HG03066 (cell line): ENCODE data around the gene PRPS1.
"Not testable (repeated sequence)": the region's sequence is repeated elsewhere in the genome, so short reads cannot be mapped to it uniquely, and the experiment has no call there.

ENCODE experiments used
- ATAC-seq: cut with Tn5 transposase; IDR thresholded peaks from one replicate; pipeline ENCODE4 v1.9.1; 2021; ENCODE audit warnings: low read depth; ENCODE audit not compliant: unreplicated experiment

Gene PRPS1

GRCh38 chrX:107627838-107628661, at the start of gene PRPS1:
Gene PRPS1 (plus strand): TSS chrX:107628510. CDS start chrX:107628629, 119 bp downstream.
- ATAC-seq: peak; percentile 98

DNA sequence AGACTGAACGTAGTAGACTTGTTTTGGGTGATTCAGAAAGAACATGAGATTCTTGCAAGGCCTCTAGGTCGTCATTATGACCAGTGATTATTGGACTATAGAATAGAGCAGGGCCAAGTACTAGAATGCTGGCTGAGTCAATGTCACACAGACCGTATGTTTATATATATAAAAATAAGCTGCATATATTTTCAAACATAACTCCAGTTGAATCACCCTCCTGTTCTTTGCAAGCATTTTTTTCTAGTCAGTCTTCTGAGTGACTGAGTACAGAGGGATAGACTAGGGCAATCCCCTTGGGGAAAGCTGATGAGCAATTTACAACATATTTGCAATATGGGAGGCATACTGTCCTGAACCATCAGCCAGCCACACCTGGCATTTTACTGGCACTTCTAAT, 48.4 kb upstream of the PRPS1 start:
- ATAC-seq: no peak

DNA sequence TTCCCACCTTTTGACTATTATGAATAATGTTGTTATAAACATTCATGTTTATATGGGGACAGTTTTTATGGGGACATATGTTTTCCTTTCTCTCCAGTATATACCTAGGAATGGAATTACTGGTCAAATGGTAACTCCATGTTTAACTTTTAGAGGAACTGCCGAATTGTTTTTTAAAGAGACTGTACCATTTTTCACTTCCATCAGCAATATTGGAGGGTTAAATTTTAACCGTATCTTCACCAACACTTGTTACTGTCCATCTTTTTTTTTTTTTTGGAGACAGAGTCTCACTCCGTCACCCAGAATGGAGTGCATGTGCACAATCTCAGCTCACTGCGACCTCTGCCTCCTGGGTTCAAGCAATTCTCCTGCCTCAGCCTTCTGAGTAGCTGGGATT, 46.4 kb upstream of the PRPS1 start:
- ATAC-seq: no peak

DNA sequence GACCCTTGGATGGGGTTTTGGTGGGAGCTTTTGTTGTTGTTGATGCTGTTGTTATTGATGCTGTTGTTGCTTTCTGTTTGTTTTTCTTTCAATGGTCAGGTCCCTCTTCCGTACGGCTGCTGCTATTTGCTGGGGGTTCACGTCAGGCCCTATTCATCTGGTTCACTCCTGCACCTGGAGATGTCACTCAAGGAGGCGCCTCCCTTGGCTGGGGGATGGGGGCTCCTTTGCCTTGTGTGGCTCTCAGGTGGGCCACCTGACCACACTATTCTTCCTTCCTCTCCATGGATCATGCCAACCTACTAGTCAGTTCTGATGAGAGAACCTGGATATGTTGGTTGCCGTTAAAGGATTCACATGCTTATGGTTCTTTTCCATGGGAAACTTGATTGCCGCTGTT, 39.1 kb upstream of the PRPS1 start:
- ATAC-seq: no peak

GRCh38 chrX:107596651-107597050, 31.7 kb upstream of the PRPS1 start:
- ATAC-seq: no peak

GRCh38 chrX:107597264-107597663, 31.0 kb upstream of the PRPS1 start:
- ATAC-seq: no peak

GRCh38 chrX:107597791-107598190, 30.5 kb upstream of the PRPS1 start:
- no peak for ATAC-seq

DNA sequence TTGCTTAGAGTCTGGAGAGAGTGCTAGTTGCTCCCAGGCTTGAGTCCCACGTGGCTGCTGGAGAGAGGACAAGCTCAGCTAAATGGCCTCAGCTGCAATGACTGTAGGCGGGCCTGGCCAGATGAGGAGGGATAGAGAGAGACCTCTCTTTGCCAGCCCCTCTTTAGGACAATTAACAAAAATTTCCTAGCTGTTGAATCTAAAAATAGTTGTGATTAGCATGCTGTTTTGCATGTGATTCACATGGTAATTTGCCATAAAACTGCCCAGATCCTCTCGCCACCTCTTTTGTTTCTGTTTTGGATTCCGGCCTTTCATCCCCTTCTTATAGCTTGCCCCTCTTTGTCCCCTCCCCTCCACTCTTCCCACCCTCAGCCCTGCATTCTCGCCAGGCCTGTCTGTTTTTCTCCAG, 28.9 kb upstream of the PRPS1 start:
- ATAC-seq: no peak

DNA sequence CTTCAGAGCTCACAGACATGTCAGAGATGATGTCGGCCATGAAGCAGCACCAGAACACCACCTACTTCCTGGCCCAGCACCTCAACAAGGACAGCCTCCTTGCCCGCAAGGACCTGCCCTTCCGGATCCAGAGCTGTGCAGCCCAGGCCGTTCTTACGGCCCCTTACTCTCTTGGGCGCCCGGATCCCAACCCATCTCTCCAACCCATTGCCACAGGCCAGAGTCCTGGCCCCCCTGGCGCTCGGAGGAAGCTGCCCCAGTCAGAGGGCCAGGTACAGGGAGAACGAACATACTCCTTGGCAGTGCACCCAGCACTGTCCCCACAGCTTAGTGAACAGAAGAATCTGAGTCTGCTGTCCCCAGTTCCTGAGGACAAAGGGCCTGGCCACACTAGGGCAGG, 27.9 kb upstream of the PRPS1 start:
- ATAC-seq: no peak

DNA sequence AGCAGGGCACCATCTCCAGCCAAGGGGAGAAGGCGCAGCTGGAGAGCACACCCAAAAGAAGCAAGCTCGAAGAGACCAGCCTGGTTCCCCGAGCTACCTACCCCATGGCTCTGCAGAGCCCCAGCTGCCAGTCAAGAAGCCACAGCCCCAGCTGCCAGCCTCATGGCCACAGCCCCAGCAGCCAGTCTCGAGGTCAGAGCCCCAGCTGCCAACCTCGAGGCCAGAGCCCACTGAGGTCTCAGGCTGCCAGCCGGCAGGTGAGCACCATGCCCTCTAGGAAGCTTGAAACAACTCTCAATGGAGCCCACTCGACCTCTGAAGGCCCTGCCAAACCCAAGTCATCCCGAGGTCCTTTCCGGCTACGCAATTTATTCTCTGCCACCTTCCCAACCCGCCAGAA, 27.0 kb upstream of the PRPS1 start:
- ATAC-seq: no peak

DNA sequence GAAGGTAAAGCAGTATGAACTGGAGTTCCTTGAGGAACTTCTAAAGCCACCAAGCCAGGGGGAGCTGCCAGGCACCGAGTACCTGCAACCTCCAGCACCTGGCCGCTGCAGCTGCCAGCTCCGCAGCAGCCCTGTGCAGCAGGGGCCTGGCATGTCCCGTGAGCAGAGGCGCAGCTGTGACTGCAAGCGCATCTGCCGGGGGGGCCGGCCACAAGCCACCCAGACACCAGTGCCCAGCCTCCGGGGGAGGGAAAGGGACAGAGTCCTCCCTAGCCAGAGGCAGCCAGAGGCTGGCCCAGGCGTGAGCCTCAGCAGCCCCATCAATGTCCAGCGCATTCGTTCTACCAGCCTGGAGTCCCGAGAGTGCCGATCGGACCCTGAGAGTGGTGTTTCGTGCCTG, 26.6 kb upstream of the PRPS1 start:
- no peak for ATAC-seq

- no peak for ATAC-seq
Measured at GRCh38 chrX:107602694-107603239, 25.5 kb upstream of the PRPS1 start.

GRCh38 chrX:107603429-107604159, 24.7 kb upstream of the PRPS1 start:
- no peak for ATAC-seq

GRCh38 chrX:107609061-107609460, 19.2 kb upstream of the PRPS1 start:
- not testable (repeated sequence) for ATAC-seq

- no peak for ATAC-seq
Measured at GRCh38 chrX:107610667-107611066, 17.6 kb upstream of the PRPS1 start.

DNA sequence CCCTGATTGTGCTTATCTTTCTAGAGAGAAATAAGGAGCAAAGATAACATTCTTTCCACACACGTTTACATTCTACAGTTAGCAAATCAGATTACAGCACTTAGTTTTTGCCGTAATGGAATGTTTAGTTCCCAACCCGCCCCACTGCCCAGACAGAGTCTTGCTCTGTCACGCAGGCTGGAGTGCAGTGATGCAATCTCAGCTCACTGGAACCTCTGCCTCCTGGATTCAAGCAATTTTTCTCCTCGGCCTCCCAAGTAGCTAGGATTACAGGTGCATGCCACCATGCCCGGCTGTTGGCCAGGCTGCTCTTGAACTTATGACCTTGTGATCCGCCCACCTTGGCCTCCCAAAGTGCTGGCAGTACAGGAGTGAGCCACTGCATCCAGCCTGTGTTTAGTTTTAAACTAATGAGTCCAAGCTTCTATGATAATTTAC, 8.4 kb upstream of the PRPS1 start:
- no peak for ATAC-seq

GRCh38 chrX:107624893-107625292, 3.4 kb upstream of the PRPS1 start:
- ATAC-seq: no peak

- no peak for ATAC-seq
Measured at GRCh38 chrX:107625739-107626138, 2.6 kb upstream of the PRPS1 start.

DNA sequence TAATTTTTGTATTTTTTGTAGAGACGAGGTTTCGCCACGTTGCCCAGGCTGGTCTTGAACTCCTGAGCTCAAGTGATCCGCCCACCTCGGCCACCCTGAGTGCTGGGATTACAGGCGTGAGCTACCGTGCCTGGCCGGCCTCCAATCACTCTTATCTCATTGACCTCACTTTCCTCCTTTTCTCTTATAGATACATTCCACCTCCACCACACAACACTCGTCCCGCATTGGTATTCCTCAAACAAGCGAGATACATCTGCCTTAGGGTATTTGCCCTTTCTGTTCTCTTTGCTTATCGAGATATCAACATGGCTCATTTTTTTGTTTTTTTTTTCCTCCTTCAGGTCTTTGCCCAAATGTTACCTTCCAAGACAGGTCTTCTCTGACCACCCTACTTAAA, 1.8 kb upstream of the PRPS1 start:
- no peak for ATAC-seq

DNA sequence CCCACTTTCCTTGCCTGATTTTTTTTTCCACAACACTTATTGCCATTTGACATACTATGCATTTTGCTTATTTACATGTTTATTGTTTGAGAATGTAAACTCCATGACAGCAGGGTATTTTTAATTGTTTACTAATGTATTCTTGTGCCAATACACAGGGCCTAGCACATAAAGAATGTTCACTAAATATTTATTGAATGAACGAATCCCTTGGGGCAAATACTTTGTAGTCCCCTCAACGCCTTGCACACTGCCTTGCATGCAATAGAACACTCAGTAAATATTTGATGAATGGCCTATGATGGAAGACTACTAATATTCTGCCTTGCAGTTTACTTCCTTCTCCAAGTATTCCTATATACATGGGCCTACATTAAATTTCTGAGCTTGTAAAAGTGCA, 1.4 kb upstream of the PRPS1 start:
- ATAC-seq: no peak

- ATAC-seq: peak; percentile 48
Measured at GRCh38 chrX:107628662-107629539, 591 bp downstream of the PRPS1 start.
